ENCODE results near the gene DCP1B. TPM values are rescaled to one million over a fixed set of nuclear protein-coding genes. Genes with fewer than 3 reads are reported as not detected.

Gene DCP1B
- total RNA-seq, 1 donor: 17.7 TPM

DNA sequence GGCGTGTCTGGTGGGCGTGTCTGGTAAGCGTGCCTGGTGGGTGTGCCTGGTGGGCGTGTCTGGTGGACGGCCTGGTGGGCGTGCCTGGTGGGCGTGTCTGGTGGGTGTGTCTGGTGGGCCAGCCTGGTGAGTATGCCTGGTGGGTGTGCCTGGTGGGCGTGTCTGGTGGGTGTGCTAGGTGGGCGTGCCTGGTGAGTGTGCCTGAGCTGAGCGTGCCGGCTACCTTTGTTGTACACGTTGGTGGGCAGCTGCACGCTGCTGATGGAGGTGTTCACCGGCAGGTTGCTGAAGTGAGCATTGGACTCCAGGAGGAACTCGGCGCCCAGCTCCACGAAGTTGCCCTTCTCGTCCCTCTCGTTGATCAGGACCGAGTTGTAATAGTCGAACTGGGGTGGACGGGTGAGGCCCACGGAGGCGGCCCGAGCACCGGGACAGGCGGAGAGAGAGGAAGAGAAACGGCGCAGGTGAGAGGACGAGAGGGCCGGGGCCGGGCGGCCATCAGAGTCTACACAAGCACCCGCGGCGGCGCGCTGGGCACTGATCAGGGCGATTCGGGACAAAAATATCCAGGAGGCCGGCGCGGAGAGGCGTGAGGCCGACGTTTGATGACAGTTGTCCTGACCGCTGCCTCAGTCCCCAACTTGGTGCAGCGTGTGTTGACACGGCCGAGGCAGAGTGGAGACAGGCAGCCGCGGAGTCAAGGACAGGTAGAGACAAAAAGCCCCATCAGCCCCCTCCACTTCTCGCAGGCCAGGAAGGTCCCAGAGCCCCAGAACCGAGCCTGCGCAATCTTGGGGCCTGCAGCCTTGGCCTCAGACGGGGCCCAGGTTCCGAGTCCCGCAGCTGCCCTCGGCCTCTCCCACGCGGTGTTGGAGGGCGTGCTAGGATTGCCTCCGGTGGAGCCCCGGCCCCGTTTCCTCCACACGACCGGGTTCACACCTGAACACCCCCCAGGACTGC is 96.3 kb downstream of the DCP1B start:
- H3K4me3 ChIP-seq (ENCODE audit: low read depth, low read length): no peak overlapping the region
- TF ChIP-seq, protein P1, sequence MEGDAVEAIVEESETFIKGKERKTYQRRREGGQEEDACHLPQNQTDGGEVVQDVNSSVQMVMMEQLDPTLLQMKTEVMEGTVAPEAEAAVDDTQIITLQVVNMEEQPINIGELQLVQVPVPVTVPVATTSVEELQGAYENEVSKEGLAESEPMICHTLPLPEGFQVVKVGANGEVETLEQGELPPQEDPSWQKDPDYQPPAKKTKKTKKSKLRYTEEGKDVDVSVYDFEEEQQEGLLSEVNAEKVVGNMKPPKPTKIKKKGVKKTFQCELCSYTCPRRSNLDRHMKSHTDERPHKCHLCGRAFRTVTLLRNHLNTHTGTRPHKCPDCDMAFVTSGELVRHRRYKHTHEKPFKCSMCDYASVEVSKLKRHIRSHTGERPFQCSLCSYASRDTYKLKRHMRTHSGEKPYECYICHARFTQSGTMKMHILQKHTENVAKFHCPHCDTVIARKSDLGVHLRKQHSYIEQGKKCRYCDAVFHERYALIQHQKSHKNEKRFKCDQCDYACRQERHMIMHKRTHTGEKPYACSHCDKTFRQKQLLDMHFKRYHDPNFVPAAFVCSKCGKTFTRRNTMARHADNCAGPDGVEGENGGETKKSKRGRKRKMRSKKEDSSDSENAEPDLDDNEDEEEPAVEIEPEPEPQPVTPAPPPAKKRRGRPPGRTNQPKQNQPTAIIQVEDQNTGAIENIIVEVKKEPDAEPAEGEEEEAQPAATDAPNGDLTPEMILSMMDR (IDR thresholded peaks at IDR 0.05; ENCODE audit: insufficient read depth, low read depth, low read length): no peak
- DNase-seq (ENCODE audit: low read depth): no peak

DNA sequence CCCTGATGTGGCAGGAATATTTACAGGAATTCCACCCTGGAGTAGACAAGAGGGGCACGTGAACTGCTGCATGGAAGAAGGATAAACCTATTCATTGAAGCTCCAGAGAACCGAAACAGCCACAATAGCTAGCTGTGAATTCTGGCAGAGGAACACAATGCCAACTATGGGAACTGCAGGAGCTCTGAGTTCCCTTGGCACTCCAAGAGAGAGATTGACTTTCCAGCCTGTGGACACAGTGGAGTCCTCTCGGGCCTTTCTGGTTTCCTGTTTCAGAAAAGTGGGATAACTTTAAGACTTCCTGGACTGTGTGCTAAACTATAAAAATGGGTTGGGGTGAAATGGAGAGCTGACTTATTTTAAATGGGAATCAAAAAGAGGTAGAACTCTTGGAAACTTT is 97.7 kb downstream of the DCP1B start:
- no peak overlapping the region for H3K4me3 ChIP-seq (ENCODE audit: low read depth, low read length)
- DNase-seq (ENCODE audit: low read depth): no peak
- TF ChIP-seq, protein P1 (IDR thresholded peaks at IDR 0.05; ENCODE audit: insufficient read depth, low read depth, low read length): no peak

DNA sequence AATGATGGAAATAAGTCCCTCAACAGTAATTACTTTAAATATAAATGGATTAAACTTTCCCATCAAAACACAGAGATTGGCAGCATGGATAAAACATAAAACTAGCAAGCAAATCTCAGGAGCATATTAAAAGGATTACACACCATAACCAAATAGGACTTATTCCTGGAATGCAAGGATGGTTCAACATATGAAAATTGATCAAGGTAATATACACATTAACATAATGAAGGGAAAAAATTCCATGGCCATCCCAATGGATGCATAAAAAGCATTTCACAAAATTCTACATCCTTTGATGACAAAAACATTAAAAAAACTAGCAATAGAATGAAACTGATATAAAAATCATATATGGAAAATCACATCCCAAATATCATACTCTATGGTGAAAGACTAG is 99.4 kb downstream of the DCP1B start:
- H3K4me3 ChIP-seq (ENCODE audit: low read depth, low read length): no peak overlapping the region
- TF ChIP-seq, protein P1 (IDR thresholded peaks at IDR 0.05; ENCODE audit: insufficient read depth, low read depth, low read length): no peak
- DNase-seq (ENCODE audit: low read depth): no peak

DNA sequence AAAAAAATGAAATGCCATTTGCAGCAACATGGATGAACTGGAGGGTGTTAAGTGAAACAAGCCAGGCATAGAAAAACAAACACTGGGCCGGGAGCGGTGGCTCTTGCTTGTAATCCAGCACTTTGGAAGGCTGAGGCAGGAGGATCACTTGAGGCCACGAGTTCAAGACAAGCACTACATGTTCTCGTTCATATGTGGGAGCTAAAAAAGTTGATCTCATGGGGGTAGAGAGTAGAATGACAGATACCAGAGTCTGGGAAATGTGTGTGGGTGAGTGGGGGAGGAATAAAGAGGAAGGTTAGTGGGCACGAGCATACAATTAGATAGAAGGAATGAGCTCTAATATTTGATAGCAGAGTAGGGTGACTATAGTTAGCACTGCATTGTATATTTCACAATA is 107.3 kb downstream of the DCP1B start:
- DNase-seq (ENCODE audit: low read depth): no peak
- TF ChIP-seq, protein P1 (IDR thresholded peaks at IDR 0.05; ENCODE audit: insufficient read depth, low read depth, low read length): no peak
- H3K4me3 ChIP-seq (ENCODE audit: low read depth, low read length): no peak overlapping the region

Other genes starting within 250 kb of the DCP1B start
- not detected in 2 replicates for gene LRTM2, start 183.9 kb downstream of the DCP1B start, total RNA-seq
- gene CACNA2D4, start 85.8 kb downstream of the DCP1B start, total RNA-seq: 0.97 and 1.7 TPM in 2 replicates
- gene CACNA1C, start 48.5 kb upstream of the DCP1B start, total RNA-seq: 11.7 and 14.8 TPM in 2 replicates

Data from fibroblast of villous mesenchyme (primary cell).